ENCODE measurements around the gene NOD1. TPM values are rescaled to one million over a fixed set of nuclear protein-coding genes. Genes with fewer than 3 reads are reported as not detected.
A peak's percentile ranks its signal among the peaks of the same experiment; 100 is the strongest.
"Not testable (repeated sequence)": the region's sequence is repeated elsewhere in the genome, so short reads cannot be mapped to it uniquely, and the experiment has no call there.

The NOD1 gene
- polyA plus RNA-seq, 1 donor = 11.8 TPM

- not testable (repeated sequence) for DNase-seq
Measured at GRCh38 chr7:30420080-30420479, 58.5 kb downstream of the NOD1 start.

DNA sequence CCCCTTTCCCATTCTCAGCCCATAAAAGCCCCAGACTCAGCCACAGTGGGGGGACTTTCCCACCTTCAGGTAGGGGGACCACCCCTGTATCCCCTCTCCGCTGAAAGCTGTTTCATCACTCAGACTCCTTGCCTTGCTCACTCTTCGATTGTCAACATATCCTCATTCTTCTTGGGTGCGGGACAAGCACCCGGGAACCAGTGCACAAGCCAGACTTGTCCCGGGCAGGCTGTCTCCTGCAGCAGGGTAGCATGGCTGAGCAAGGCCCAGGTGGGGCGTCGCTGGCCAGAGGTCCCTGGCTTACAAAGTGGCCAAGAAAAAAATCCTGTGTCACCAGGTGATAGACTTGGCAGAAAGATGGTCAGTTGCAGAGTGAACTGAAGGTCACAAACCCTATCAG, 64.7 kb downstream of the NOD1 start:
- DNase-seq = no peak

- peak; percentile 64 for DNase-seq
Measured at GRCh38 chr7:30412782-30413504, 65.6 kb downstream of the NOD1 start.

DNA sequence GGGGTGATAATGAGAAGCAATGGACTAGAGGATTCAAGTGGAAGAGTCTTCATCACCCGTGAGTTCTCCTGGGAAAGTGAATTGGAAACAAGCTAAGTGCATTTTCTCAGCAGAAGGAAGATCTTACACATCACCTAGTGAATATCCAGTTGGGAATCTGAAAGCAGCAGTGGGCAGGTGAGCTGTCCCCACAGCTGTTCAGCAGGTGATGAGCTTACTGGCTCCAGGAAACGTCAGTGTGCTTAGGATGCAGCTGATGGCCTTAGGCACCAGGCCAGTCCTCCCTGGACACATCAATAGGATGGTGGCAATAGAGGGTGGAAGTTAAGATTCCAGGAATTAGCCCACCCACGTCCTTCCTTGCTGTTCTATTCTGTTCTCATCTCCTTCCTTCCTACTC, 66.7 kb downstream of the NOD1 start:
- DNase-seq = no peak

- no peak for DNase-seq
Measured at GRCh38 chr7:30411173-30411572, 67.4 kb downstream of the NOD1 start.

DNA sequence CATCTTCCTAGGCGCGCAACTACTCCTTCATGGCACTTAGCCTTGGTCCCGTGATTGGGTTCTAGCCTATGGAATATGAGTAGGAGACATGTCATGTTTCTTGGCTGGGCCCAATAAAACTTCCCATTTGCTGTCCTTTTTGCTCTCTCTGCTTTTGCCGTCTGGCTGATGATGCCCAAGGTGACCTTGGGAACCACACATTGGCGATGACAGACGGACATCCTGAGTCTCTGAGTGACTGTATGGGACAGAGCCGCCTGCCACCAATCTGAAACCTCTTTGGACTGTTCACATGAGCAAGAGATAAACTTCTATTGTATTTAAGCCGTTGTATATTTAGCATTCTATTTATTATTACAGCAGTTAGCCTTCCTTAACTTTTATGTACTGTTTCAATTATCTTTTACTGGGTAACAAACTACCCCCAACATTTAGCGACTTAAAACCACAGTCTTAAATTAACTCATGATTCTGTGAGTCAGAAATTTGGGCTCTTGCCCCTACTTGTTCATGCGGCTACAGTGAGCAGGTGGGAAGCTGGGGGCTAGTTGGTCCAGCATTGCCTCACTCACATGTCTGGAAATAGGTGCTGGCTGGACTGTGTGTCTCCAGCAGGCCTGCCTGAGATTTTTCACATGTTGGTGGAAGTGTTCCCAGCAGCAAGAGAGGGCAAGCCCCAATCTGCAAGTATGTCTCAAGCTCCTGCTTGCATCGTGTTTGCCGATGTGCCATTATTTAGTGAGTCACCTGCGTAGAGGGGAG, 71.7 kb downstream of the NOD1 start:
- DNase-seq = no peak

DNA sequence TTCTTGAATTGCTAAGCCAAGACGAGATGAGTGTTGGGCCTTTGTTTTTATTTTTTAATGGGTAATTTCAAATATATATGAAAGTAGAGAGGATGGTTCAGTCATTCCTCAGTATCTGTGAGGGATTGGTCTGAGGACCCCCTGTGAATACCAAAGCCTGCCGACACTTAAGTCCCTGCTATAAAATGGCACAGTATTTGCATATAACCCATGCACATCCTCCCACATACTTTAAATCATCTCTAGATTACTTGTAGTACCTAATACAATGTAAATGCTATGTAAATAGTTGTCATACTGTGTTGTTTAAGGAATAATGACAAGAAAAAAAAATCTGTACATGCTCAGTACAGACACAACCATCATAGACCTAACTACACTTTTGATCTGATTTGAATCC, 73.4 kb downstream of the NOD1 start:
- DNase-seq = no peak

GRCh38 chr7:30403477-30403876, 75.1 kb downstream of the NOD1 start:
- DNase-seq = no peak

- DNase-seq = no peak
Measured at GRCh38 chr7:30396389-30396788, 82.2 kb downstream of the NOD1 start.

GRCh38 chr7:30395676-30396075, 82.9 kb downstream of the NOD1 start:
- DNase-seq = no peak

- no peak for DNase-seq
Measured at GRCh38 chr7:30391806-30392205, 86.8 kb downstream of the NOD1 start.

DNA sequence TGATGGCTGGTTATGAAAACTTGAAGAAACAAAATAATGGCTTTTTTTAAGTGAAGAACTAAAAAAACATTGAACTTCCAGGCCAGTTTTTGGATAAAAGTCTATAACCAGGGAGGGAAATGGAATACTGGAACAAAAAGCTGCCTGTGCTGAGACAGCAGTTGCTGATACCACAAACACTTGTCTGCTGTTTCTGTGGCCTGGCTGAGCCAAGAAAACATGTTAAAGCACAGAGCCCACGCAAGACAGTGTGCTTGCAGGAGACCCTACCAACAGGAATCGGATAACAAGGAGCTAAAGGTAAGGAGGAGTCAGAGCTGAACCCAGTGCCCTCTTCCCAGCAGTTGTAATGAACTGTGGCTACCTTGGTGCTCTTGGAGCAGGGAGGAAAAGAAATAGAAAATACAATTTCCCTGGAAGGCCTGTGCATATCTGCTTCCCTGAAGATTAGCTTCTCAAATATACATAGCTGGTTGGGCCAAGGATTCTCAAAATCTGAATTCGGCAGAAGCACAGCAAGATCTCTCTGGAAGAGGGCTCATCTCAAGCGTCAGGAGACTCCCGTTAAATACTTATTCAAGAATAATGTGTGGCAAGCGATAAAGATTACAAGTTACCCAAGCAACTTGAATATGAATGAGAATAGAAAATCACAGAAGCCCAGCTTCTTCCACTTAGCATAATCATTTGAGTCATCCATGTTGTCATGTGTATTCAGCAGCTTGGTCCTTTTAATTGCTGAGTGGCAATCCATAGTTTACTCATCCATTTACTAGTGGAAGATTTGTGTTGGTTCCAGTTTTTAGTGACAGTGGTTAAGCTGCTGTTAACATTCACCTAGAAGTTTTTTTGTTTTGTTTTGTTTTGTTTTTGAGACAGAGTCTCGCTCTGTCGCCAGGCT, 87.6 kb downstream of the NOD1 start:
- no peak for DNase-seq

DNA sequence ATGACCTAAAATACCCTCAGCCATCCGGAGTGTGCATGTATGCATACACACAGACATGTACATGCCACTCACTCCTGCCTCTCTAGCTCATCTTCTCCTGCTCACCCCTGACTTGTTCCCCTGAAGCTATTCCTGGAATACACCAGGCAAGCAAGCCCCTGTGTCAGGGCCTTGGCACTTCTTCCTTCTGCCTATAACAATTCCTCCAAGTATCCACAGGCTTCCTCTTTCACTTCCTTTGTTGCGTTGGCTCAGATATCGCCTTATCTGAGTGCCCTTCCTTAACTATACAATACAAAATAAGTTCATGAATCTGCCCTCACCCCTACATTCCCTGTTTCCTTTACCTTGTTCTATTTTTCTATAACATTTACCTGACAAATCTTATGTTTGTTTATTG, 88.8 kb downstream of the NOD1 start:
- DNase-seq = no peak

GRCh38 chr7:30382607-30383006, 96.0 kb downstream of the NOD1 start:
- no peak for DNase-seq

GRCh38 chr7:30380824-30381223, 97.8 kb downstream of the NOD1 start:
- not testable (repeated sequence) for DNase-seq

DNA sequence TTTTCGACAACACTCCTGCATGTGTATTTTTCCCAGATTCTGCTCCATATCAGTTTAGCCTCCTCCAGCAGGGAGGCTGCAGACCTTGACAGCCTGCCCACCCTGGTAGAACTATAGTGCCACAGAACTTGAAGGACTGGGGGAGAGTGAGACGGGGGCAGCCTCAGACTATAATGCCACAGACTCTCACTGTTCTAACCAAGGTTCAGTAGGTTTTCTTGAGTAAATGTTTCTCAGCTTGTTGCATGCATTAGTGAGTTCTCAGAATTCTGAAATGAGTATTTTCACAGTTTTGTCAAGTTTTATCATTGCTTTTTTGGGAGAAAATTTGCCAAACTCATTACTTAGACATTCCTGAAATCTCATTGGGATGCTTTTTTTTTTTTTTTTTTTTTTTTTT, 98.3 kb downstream of the NOD1 start:
- DNase-seq = no peak

DNA sequence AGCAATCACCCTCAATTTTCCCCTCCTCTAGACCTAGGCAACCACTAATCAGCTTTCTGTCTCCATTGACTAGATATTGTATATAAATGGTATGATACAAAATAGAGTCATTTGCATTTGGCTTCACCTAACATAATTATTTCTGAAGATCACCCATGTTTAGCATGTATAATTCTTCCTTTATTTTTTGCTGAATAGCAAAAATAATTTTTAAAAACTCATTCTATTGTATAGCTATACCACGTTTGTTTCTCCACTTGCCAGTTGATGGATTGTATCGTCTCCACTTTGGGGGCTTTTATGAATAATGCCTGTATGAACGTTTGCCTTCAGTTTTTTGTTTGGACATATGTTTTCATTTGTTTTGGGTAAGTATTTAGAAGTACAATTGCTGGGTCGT, 98.8 kb downstream of the NOD1 start:
- no peak for DNase-seq

- DNase-seq = no peak
Measured at GRCh38 chr7:30379131-30379530, 99.5 kb downstream of the NOD1 start.

GRCh38 chr7:30378275-30378674, 100.3 kb downstream of the NOD1 start:
- DNase-seq = no peak

Data from left kidney (tissue), 2 donors.